GM23338 (cell line): Measurements from ENCODE around the gene SND1. TPM values are rescaled to one million over a fixed set of nuclear protein-coding genes. Genes with fewer than 3 reads are reported as not detected.

ENCODE experiments used
- EZH2 ChIP-seq: fragments of 200-600 bp; sonication (generic); IDR thresholded peaks from one replicate; pipeline ENCODE4 v1.8.0; 2017; ENCODE audit warnings: antibody characterized with exemption, mild to moderate bottlenecking, low read depth; ENCODE audit not compliant: unreplicated experiment
- EZH2phosphoT487 ChIP-seq: fragments of 200-600 bp; sonication (generic); IDR thresholded peaks from one replicate; pipeline ENCODE4 v1.8.1; 2018; ENCODE audit warnings: antibody characterized with exemption; ENCODE audit not compliant: unreplicated experiment
- POLR2AphosphoS5 ChIP-seq: IDR thresholded peaks from 2 replicates; pipeline ENCODE4 v1.6.1; 2016; ENCODE audit warnings: antibody characterized with exemption, low read depth
- STAT1 ChIP-seq: IDR thresholded peaks from one replicate; pipeline ENCODE4 v1.6.1; 2016; ENCODE audit warnings: antibody characterized with exemption; ENCODE audit not compliant: unreplicated experiment
- polyA plus RNA-seq: library from polyadenylated mRNA; unstranded; fragments of >200 nt; fragmentation: Nextera tagmentation; extraction: Ambion mirVana; gene quantifications from 2 replicates; pipeline ENCODE4 v1.2.1, GENCODE V29; 2016
- total RNA-seq: library from RNA; depleted of rRNA; stranded (reverse); fragments of >200 nt; shearing (Covaris generic); gene quantifications from 2 replicates; pipeline ENCODE4 v1.2.3, GENCODE V29; 2014
- TF ChIP-seq, protein P1 (sequence below): IDR thresholded peaks from 2 replicates; pipeline ENCODE4 v1.6.1; 2016; ENCODE audit warnings: antibody characterized with exemption
- TF ChIP-seq, protein P2 (sequence below): fragments of 250-450 bp; sonication (Bioruptor Pico); IDR thresholded peaks from 2 replicates; pipeline ENCODE4 v1.5.0; 2020; ENCODE audit warnings: mild to moderate bottlenecking, moderate library complexity

The SND1 gene
- total and polyA plus RNA-seq, 2 experiments from 2014 or later: 107 to 254 TPM

DNA sequence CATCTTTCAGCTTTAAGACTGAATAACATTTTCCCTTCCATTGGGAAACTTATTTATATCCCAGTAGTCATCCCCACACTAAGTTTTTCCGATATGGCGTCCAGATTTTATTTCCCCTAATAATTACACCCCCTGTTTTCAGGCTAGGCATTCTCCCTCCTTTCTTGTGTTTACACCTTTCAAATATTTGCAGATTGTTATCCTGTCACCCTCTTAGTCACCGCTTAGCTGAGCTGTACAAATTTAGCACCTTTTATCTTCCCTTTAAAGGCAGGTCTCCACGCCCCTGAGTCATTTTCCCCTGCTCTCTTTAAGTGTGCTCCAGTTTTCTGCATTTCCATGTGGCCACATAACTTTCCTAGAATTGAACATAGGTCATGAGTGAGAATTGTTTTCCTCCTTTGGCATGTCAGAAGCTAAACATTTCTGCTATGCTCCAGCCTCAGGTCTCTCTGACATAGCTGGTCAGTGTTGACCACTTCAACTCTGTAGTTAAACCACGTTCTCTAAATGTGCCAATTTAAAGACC is 331.9 kb downstream of the SND1 start (continued):
- TF ChIP-seq, protein P1, sequence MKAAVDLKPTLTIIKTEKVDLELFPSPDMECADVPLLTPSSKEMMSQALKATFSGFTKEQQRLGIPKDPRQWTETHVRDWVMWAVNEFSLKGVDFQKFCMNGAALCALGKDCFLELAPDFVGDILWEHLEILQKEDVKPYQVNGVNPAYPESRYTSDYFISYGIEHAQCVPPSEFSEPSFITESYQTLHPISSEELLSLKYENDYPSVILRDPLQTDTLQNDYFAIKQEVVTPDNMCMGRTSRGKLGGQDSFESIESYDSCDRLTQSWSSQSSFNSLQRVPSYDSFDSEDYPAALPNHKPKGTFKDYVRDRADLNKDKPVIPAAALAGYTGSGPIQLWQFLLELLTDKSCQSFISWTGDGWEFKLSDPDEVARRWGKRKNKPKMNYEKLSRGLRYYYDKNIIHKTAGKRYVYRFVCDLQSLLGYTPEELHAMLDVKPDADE: no peak
- TF ChIP-seq, protein P2, sequence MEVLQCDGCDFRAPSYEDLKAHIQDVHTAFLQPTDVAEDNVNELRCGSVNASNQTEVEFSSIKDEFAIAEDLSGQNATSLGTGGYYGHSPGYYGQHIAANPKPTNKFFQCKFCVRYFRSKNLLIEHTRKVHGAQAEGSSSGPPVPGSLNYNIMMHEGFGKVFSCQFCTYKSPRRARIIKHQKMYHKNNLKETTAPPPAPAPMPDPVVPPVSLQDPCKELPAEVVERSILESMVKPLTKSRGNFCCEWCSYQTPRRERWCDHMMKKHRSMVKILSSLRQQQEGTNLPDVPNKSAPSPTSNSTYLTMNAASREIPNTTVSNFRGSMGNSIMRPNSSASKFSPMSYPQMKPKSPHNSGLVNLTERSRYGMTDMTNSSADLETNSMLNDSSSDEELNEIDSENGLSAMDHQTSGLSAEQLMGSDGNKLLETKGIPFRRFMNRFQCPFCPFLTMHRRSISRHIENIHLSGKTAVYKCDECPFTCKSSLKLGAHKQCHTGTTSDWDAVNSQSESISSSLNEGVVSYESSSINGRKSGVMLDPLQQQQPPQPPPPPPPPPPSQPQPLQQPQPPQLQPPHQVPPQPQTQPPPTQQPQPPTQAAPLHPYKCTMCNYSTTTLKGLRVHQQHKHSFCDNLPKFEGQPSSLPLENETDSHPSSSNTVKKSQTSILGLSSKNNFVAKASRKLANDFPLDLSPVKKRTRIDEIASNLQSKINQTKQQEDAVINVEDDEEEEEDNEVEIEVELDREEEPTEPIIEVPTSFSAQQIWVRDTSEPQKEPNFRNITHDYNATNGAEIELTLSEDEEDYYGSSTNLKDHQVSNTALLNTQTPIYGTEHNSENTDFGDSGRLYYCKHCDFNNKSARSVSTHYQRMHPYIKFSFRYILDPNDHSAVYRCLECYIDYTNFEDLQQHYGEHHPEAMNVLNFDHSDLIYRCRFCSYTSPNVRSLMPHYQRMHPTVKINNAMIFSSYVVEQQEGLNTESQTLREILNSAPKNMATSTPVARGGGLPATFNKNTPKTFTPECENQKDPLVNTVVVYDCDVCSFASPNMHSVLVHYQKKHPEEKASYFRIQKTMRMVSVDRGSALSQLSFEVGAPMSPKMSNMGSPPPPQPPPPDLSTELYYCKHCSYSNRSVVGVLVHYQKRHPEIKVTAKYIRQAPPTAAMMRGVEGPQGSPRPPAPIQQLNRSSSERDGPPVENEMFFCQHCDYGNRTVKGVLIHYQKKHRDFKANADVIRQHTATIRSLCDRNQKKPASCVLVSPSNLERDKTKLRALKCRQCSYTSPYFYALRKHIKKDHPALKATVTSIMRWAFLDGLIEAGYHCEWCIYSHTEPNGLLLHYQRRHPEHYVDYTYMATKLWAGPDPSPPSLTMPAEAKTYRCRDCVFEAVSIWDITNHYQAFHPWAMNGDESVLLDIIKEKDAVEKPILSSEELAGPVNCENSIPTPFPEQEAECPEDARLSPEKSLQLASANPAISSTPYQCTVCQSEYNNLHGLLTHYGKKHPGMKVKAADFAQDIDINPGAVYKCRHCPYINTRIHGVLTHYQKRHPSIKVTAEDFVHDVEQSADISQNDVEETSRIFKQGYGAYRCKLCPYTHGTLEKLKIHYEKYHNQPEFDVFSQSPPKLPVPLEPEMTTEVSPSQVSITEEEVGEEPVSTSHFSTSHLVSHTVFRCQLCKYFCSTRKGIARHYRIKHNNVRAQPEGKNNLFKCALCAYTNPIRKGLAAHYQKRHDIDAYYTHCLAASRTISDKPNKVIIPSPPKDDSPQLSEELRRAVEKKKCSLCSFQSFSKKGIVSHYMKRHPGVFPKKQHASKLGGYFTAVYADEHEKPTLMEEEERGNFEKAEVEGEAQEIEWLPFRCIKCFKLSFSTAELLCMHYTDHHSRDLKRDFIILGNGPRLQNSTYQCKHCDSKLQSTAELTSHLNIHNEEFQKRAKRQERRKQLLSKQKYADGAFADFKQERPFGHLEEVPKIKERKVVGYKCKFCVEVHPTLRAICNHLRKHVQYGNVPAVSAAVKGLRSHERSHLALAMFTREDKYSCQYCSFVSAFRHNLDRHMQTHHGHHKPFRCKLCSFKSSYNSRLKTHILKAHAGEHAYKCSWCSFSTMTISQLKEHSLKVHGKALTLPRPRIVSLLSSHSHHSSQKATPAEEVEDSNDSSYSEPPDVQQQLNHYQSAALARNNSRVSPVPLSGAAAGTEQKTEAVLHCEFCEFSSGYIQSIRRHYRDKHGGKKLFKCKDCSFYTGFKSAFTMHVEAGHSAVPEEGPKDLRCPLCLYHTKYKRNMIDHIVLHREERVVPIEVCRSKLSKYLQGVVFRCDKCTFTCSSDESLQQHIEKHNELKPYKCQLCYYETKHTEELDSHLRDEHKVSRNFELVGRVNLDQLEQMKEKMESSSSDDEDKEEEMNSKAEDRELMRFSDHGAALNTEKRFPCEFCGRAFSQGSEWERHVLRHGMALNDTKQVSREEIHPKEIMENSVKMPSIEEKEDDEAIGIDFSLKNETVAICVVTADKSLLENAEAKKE (CRISPR knock-in tag): no peak
- TF ChIP-seq STAT1 (no peak), POLR2AphosphoS5 (no peak), EZH2 (no peak), EZH2phosphoT487 (no peak)
